ENCODE measurements around the gene DDX1. TPM values are rescaled to one million over a fixed set of nuclear protein-coding genes. Genes with fewer than 3 reads are reported as not detected.

Gene DDX1
- total and polyA plus RNA-seq, 12 donors = 39.4 to 122 (median 77.2) TPM

- WGBS, 4 donors = 95 to 100% (median 100%) methylated on average over 2 of the region's 2 CpGs
- no peak overlapping the region for H3K4me3 ChIP-seq
- no peak overlapping the region for H3K27ac ChIP-seq
- TF ChIP-seq POLR2A (IDR thresholded peaks at IDR 0.05) = no peak
- no peak for TF ChIP-seq CTCF (IDR thresholded peaks at IDR 0.05)
- no peaks in the 10 kb centered on the region for H3K9me3 ChIP-seq (replicated peaks in 1 of 3)
- no peaks in the 10 kb centered on the region for H3K4me1 ChIP-seq (replicated peaks in 1 of 2)
- peaks cover 0 to 5% of the 10 kb centered on the region in 2 donors for H3K36me3 ChIP-seq (replicated peaks in 1 of 2)
- H3K27me3 ChIP-seq = no peaks in the 10 kb centered on the region
- intact Hi-C loops (cut with DNase I) = no loop called here
- DNase-seq = no peak
Observed at GRCh38 chr2:15544227-15544626, 47.4 kb upstream of the DDX1 start.

GRCh38 chr2:15546297-15547098 is 45.2 kb upstream of the DDX1 start:
- TF ChIP-seq CTCF (IDR thresholded peaks at IDR 0.05) (no peak), POLR2A (IDR thresholded peaks at IDR 0.05) (no peak)
- DNase-seq = no peak
- H3K4me1 ChIP-seq (replicated peaks in 1 of 2) = no peaks in the 10 kb centered on the region
- no peak overlapping the region for H3K27ac ChIP-seq
- WGBS, 4 donors = 87 to 93% (median 91%) methylated on average over 11 of the region's 11 CpGs
- intact Hi-C loops (cut with DNase I) = no loop called here
- H3K36me3 ChIP-seq (replicated peaks in 1 of 2) = peaks cover 0 to 12% of the 10 kb centered on the region in 2 donors
- H3K4me3 ChIP-seq = no peak overlapping the region
- no peaks in the 10 kb centered on the region for H3K9me3 ChIP-seq (replicated peaks in 1 of 3)
- H3K27me3 ChIP-seq = no peaks in the 10 kb centered on the region

- H3K4me3 ChIP-seq = no peak overlapping the region
- H3K27me3 ChIP-seq = no peaks in the 10 kb centered on the region
- no peak overlapping the region for H3K27ac ChIP-seq
- H3K4me1 ChIP-seq (replicated peaks in 1 of 2) = no peaks in the 10 kb centered on the region
- no peak for TF ChIP-seq POLR2A (IDR thresholded peaks at IDR 0.05)
- TF ChIP-seq CTCF (IDR thresholded peaks at IDR 0.05) = no peak
- intact Hi-C loops (cut with DNase I) = no loop called here
- DNase-seq = no peak
- no peaks in the 10 kb centered on the region for H3K9me3 ChIP-seq (replicated peaks in 1 of 3)
- 92 to 95% (median 94%) methylated on average over 4 of the region's 4 CpGs for WGBS, 4 donors
- H3K36me3 ChIP-seq (replicated peaks in 1 of 2) = peaks cover 0 to 16% of the 10 kb centered on the region in 2 donors
Observed at GRCh38 chr2:15547115-15547876, 44.4 kb upstream of the DDX1 start.

- H3K36me3 ChIP-seq (replicated peaks in 1 of 2) = peaks cover 0 to 20% of the 10 kb centered on the region in 2 donors
- DNase-seq = no peak
- H3K4me1 ChIP-seq (replicated peaks in 1 of 2) = no peaks in the 10 kb centered on the region
- H3K27ac ChIP-seq = no peak overlapping the region
- intact Hi-C loops (cut with DNase I) = no loop called here
- TF ChIP-seq CTCF (IDR thresholded peaks at IDR 0.05) = no peak
- TF ChIP-seq POLR2A (IDR thresholded peaks at IDR 0.05) = no peak
- H3K9me3 ChIP-seq (replicated peaks in 1 of 3) = no peaks in the 10 kb centered on the region
- 93 to 98% (median 97%) methylated on average over 2 of the region's 2 CpGs for WGBS, 4 donors
- H3K4me3 ChIP-seq = no peak overlapping the region
- H3K27me3 ChIP-seq = no peaks in the 10 kb centered on the region
Observed at GRCh38 chr2:15548974-15549373, 42.7 kb upstream of the DDX1 start.

All from adrenal gland (tissue), 12 donors.